ENCODE measurements around the gene NANP. TPM values are rescaled to one million over a fixed set of nuclear protein-coding genes. Genes with fewer than 3 reads are reported as not detected.
A peak's percentile ranks its signal among the peaks of the same experiment; 100 is the strongest.
"Not testable (repeated sequence)": the region's sequence is repeated elsewhere in the genome, so short reads cannot be mapped to it uniquely, and the experiment has no call there.

NANP gene
- total and polyA plus RNA-seq, 9 of the 15 experiments (the other 6 are each of a cell fraction or from before 2014, with no cell fraction given) = 5.4 to 8.4 (median 6.9) TPM

DNA sequence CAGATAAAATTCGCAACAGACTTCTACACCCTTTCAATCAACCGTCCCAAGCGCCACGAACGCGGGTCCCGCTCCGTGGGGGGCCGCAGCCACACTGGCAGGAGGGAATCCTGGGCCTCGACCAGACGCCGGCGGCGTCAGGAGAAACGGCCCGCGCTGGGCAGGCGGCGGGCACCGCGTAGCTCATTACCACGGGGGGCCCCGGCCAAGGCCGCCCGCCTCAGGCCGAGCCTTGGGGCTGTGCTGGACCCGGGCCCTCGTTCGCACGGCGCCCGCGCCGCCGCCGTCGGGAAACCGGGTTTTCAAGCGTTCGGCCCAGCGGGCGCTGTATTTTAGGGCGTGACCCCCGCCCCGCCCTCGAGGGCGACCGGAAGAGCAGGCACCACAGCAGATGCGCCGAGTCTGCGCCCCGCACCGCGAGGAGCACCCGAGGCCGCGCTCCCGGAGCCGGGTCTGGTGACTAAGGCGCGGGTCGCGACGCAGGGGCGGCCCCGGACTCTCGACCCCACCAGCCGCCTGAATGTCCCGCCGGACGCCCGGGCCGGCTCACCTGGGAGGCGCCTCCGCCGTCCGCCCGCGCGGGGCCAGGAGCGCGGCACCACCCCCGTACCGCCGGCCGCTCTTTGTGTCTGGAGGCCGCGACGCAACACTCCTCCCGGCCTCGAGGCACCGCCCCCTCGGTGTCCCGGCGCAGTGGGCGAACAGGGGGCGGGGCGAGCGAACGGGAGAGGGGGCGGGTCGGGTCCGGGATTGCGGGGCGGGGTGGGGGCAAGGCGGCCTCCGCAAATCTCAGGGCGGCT, 38.7 kb downstream of the NANP start, which contains the start of gene NINL:
NINL (minus strand) TSS at position 627 of the 800 bp plus-strand sequence. CDS start 58,944 bp downstream, outside the sequence.
- H3K9ac ChIP-seq (ENCODE audit: insufficient read depth in 1 of 2, low read depth in 2 of 2, low read length in 2 of 2) = no peak within 1 kb of the TSS
- no peak for TF ChIP-seq MYBL2 (IDR thresholded peaks at IDR 0.05; ENCODE audit: low read depth)
- no peak for TF ChIP-seq MYBL2 (CRISPR knock-in tag; IDR thresholded peaks at IDR 0.05; ENCODE audit: borderline replicate concordance)
- TF ChIP-seq RBFOX2 (IDR thresholded peaks at IDR 0.05; ENCODE audit: low read depth, low read length) = 0 out of 2 replicates have a peak, but pooled peaks have one; percentile 23
- no peak for TF ChIP-seq PHB2 (IDR thresholded peaks at IDR 0.05; ENCODE audit: low read depth)
- TF ChIP-seq POLR2A (conservative IDR thresholded peaks at IDR 0.05) = no peak
- no peak for TF ChIP-seq SRSF1 (IDR thresholded peaks at IDR 0.05; ENCODE audit: low read depth, low read length)
- no peak for TF ChIP-seq RBM15 (IDR thresholded peaks at IDR 0.05; ENCODE audit: insufficient read depth, low read length)
- TF ChIP-seq KLF10 (CRISPR knock-in tag; IDR thresholded peaks at IDR 0.05) = no peak
- TF ChIP-seq, protein P1, sequence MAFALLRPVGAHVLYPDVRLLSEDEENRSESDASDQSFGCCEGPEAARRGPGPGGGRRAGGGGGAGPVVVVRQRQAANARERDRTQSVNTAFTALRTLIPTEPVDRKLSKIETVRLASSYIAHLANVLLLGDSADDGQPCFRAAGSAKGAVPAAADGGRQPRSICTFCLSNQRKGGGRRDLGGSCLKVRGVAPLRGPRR (CRISPR knock-in tag; IDR thresholded peaks at IDR 0.05) = no peak
- H3K4me3 ChIP-seq = no peak within 1 kb of the TSS; the same call in 1 of the 2 replicates
- H3K4me2 ChIP-seq (ENCODE audit: insufficient read depth, low read length) = no peak within 1 kb of the TSS
- H4K20me1 ChIP-seq (replicated peaks; ENCODE audit: control insufficient read depth, insufficient read depth, low read length) = no peaks in the 10 kb centered on the region
- FAIRE-seq (no peak), ATAC-seq (peak; percentile 84), DNase-seq (ENCODE audit: extremely low read depth in 1 of 4, low spot score in 3 of 4) (peak; percentile 16 to 61 (median 38))
- in situ Hi-C loops (cut with MboI) (no loop called here), intact Hi-C loops (cut with micrococcal nuclease) (no loop called here)
- ChIA-PET POLR2A (no interaction called here), CTCF (ENCODE audit: low intra/inter-chr PET ratio) (no interaction called here)
- H3K27me3 ChIP-seq (ENCODE audit: control insufficient read depth in 2 of 2, insufficient read depth in 2 of 2, low read length in 2 of 2) = peaks cover 2 to 25% of the 10 kb centered on the region in 2 experiments; a peak in 4 of 5 replicates
- no peaks in the 10 kb centered on the region for H3K9me3 ChIP-seq (replicated peaks; ENCODE audit: control insufficient read depth, insufficient read depth, low read depth, low read length)
- H3K36me3 ChIP-seq (ENCODE audit: control insufficient read depth, insufficient read depth, low read length) = no peaks in the 10 kb centered on the region
- H3K79me2 ChIP-seq (ENCODE audit: control insufficient read depth, insufficient read depth, low read length) = no peaks in the 10 kb centered on the region
- no peaks in the 10 kb centered on the region for H3K9me1 ChIP-seq (ENCODE audit: control insufficient read depth, insufficient read depth, low read length)
- WGBS (ENCODE audit: insufficient coverage, low coverage, missing lambda C conversion rate) = 24% methylated on average over 26 of the region's 108 CpGs
- H3K4me1 ChIP-seq (replicated peaks in 1 of 2; ENCODE audit: control insufficient read depth in 2 of 2, insufficient read depth in 2 of 2, low read length in 2 of 2) = peaks cover 0 to 8% of the 10 kb centered on the region in 2 experiments; a peak in 2 of 5 replicates
- no peak within 1 kb of the TSS for H3K27ac ChIP-seq (ENCODE audit: extremely low read depth, low read depth, low read length)
- no peak within 1 kb of the TSS for H2AFZ ChIP-seq (ENCODE audit: low read depth, low read length)
- no TSS peak for BruUV-seq (replicated peaks)

DNA sequence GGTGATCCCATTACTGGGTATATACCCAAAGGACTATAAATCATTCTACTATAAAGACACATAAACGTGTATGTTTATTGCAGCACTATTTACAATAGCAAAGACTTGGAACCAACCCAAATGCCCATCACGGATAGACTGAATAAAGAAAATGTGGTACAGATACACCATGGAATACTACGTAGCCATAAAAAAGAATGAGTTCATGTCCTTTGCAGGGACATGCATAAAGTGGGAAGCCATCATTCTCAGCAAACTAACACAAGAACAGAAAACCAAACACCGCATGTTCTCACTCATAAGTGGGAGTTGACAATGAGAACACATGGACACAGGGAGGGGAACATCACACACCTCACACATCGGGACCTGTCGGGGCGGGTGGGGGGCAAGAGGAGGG, 40.2 kb downstream of the NANP start:
- CTCF ChIA-PET (ENCODE audit: low intra/inter-chr PET ratio); H3K36me3 ChIP-seq (ENCODE audit: control insufficient read depth, insufficient read depth, low read length); H2AFZ ChIP-seq (ENCODE audit: low read depth, low read length); BruUV-seq (replicated peaks); ATAC-seq; H3K9ac ChIP-seq (ENCODE audit: insufficient read depth in 1 of 2, low read depth in 2 of 2, low read length in 2 of 2); H3K9me1 ChIP-seq (ENCODE audit: control insufficient read depth, insufficient read depth, low read length); H3K9me3 ChIP-seq (replicated peaks; ENCODE audit: control insufficient read depth, insufficient read depth, low read depth, low read length); H3K79me2 ChIP-seq (ENCODE audit: control insufficient read depth, insufficient read depth, low read length); POLR2A ChIA-PET; H3K4me2 ChIP-seq (ENCODE audit: insufficient read depth, low read length); H3K27ac ChIP-seq (ENCODE audit: extremely low read depth, low read depth, low read length); H4K20me1 ChIP-seq (replicated peaks; ENCODE audit: control insufficient read depth, insufficient read depth, low read length); DNase-seq (ENCODE audit: extremely low read depth in 1 of 4, low spot score in 3 of 4); intact Hi-C loops (cut with micrococcal nuclease); in situ Hi-C loops (cut with MboI); H3K4me1 ChIP-seq (replicated peaks in 1 of 2; ENCODE audit: control insufficient read depth in 2 of 2, insufficient read depth in 2 of 2, low read length in 2 of 2); H3K4me3 ChIP-seq; FAIRE-seq: not testable (repeated sequence)
- 13% methylated on average over 6 of the region's 7 CpGs for WGBS (ENCODE audit: insufficient coverage, low coverage, missing lambda C conversion rate)
- H3K27me3 ChIP-seq (ENCODE audit: control insufficient read depth in 2 of 2, insufficient read depth in 2 of 2, low read length in 2 of 2) = peaks cover 2 to 34% of the 10 kb centered on the region in 2 experiments; a peak in 4 of 5 replicates
